ENCODE results near the gene SPPL2A. TPM values are rescaled to one million over a fixed set of nuclear protein-coding genes. Genes with fewer than 3 reads are reported as not detected.

The SPPL2A gene
- total and polyA plus RNA-seq, 10 of the 15 experiments (the other 5 are each of a cell fraction or from before 2014, with no cell fraction given): 11.3 to 83.8 (median 44.0) TPM

DNA sequence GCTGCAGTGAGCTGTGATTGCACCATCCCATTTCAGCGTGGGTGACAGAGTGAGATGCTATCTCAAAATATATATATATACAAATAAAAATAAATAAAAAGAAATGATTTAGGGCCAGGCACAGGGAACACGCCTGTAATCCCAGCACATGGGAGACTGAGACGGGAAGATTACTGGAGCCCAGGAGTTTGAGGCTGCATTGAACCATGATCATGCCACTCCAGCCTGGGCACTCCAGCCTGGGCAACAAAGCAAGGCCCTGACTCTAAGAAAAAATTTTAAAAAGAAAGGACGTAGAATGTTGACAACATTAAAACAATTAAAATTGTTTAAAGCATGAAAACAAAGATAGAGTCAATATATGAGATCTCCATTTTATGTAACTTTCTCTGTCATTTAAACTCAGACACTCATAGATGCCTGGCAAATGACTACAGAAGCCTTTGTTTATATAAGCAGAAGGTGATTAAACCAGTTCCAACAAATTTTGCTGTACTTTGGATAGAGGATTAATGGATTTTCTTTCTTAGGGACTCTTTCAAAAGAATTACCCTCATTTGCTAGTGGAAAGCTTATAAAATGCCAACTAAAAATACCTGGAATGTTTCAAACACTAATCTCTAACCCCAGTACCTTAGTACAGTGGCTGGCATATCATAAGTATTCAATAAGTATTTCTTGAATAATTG lies 68.3 kb downstream of the SPPL2A start:
- Histone ChIP-seq H3K4me2 (ENCODE audit: control insufficient read depth, insufficient read depth) (no peak overlapping the region), H3K27me3 (replicated peaks in 1 of 2; ENCODE audit: control insufficient read depth in 2 of 2, insufficient read depth in 2 of 2, low read length in 1 of 2) (no peaks in the 10 kb centered on the region), H3K9ac (ENCODE audit: control insufficient read depth, insufficient read depth, low read length) (no peak overlapping the region), H3K4me3 (no peak overlapping the region), H3K27ac (ENCODE audit: control insufficient read depth, insufficient read depth) (no peak overlapping the region), H3K4me1 (ENCODE audit: control insufficient read depth, insufficient read depth, low read length) (no peaks in the 10 kb centered on the region), H4K20me1 (ENCODE audit: control insufficient read depth, insufficient read depth) (no peaks in the 10 kb centered on the region), H3K79me2 (ENCODE audit: control insufficient read depth, insufficient read depth, low read length) (no peaks in the 10 kb centered on the region), H3K36me3 (ENCODE audit: control insufficient read depth in 2 of 2, insufficient read depth in 2 of 2, low read length in 1 of 2) (no peaks in the 10 kb centered on the region; a peak in 1 of 4 replicates), H2AFZ (ENCODE audit: control insufficient read depth, low read depth, low read length) (no peak overlapping the region), H3K9me3 (replicated peaks; ENCODE audit: control insufficient read depth, insufficient read depth, low read length) (no peaks in the 10 kb centered on the region)
- in situ Hi-C loops (cut with MboI) (no loop called here), intact Hi-C loops (cut with micrococcal nuclease; ENCODE audit: unreplicated experiment) (no loop called here)
- no TSS peak for BruUV-seq (replicated peaks)
- TF ChIP-seq ZNF207 (IDR thresholded peaks at IDR 0.05; ENCODE audit: borderline replicate concordance) (no peak), STAT1 (conservative IDR thresholded peaks at IDR 0.05) (no peak), BCL11A (IDR thresholded peaks at IDR 0.05; ENCODE audit: low read depth, low read length) (no peak), MXI1 (IDR thresholded peaks at IDR 0.05; ENCODE audit: low read depth, low read length) (no peak), KLF5 (IDR thresholded peaks at IDR 0.05; ENCODE audit: partially characterized antibody) (no peak), KDM1A (IDR thresholded peaks at IDR 0.05; ENCODE audit: borderline replicate concordance) (no peak), SMAD5 (IDR thresholded peaks at IDR 0.05; ENCODE audit: low read depth) (no peak), SIX5 (IDR thresholded peaks at IDR 0.05; ENCODE audit: low read depth, low read length, severe bottlenecking) (no peak), POU2F2 (IDR thresholded peaks at IDR 0.05; ENCODE audit: borderline replicate concordance, low read depth, low read length) (no peak), POLR2A (IDR thresholded peaks at IDR 0.05; ENCODE audit: low read depth, low read length) (no peak)
- TF ChIP-seq, protein P1, sequence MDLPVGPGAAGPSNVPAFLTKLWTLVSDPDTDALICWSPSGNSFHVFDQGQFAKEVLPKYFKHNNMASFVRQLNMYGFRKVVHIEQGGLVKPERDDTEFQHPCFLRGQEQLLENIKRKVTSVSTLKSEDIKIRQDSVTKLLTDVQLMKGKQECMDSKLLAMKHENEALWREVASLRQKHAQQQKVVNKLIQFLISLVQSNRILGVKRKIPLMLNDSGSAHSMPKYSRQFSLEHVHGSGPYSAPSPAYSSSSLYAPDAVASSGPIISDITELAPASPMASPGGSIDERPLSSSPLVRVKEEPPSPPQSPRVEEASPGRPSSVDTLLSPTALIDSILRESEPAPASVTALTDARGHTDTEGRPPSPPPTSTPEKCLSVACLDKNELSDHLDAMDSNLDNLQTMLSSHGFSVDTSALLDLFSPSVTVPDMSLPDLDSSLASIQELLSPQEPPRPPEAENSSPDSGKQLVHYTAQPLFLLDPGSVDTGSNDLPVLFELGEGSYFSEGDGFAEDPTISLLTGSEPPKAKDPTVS (IDR thresholded peaks at IDR 0.05; ENCODE audit: low read depth, low read length): no peak
- TF ChIP-seq, protein P2, sequence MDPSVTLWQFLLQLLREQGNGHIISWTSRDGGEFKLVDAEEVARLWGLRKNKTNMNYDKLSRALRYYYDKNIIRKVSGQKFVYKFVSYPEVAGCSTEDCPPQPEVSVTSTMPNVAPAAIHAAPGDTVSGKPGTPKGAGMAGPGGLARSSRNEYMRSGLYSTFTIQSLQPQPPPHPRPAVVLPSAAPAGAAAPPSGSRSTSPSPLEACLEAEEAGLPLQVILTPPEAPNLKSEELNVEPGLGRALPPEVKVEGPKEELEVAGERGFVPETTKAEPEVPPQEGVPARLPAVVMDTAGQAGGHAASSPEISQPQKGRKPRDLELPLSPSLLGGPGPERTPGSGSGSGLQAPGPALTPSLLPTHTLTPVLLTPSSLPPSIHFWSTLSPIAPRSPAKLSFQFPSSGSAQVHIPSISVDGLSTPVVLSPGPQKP (IDR thresholded peaks at IDR 0.05; ENCODE audit: low read depth, low read length): no peak
- TF ChIP-seq, protein P3, sequence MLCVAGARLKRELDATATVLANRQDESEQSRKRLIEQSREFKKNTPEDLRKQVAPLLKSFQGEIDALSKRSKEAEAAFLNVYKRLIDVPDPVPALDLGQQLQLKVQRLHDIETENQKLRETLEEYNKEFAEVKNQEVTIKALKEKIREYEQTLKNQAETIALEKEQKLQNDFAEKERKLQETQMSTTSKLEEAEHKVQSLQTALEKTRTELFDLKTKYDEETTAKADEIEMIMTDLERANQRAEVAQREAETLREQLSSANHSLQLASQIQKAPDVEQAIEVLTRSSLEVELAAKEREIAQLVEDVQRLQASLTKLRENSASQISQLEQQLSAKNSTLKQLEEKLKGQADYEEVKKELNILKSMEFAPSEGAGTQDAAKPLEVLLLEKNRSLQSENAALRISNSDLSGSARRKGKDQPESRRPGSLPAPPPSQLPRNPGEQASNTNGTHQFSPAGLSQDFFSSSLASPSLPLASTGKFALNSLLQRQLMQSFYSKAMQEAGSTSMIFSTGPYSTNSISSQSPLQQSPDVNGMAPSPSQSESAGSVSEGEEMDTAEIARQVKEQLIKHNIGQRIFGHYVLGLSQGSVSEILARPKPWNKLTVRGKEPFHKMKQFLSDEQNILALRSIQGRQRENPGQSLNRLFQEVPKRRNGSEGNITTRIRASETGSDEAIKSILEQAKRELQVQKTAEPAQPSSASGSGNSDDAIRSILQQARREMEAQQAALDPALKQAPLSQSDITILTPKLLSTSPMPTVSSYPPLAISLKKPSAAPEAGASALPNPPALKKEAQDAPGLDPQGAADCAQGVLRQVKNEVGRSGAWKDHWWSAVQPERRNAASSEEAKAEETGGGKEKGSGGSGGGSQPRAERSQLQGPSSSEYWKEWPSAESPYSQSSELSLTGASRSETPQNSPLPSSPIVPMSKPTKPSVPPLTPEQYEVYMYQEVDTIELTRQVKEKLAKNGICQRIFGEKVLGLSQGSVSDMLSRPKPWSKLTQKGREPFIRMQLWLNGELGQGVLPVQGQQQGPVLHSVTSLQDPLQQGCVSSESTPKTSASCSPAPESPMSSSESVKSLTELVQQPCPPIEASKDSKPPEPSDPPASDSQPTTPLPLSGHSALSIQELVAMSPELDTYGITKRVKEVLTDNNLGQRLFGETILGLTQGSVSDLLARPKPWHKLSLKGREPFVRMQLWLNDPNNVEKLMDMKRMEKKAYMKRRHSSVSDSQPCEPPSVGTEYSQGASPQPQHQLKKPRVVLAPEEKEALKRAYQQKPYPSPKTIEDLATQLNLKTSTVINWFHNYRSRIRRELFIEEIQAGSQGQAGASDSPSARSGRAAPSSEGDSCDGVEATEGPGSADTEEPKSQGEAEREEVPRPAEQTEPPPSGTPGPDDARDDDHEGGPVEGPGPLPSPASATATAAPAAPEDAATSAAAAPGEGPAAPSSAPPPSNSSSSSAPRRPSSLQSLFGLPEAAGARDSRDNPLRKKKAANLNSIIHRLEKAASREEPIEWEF (IDR thresholded peaks at IDR 0.05; ENCODE audit: insufficient replicate concordance, low read depth, low read length): no peak
- no peak for FAIRE-seq
- CTCF ChIA-PET: no interaction called here
- POLR2A ChIA-PET: no interaction called here
- SMC1A ChIA-PET (ENCODE audit: uncharacterized antibody, unreplicated experiment): interaction anchor here (0.6 kb wide), 1 partner anchor 270 kb away, joined by 3 read pairs; no protein-coding TSS in a partner anchor
- ATAC-seq: no peak
- DNase-seq (ENCODE audit: low read depth, low spot score): no peak
- RAD21 ChIA-PET (ENCODE audit: unreplicated experiment): no interaction called here
- 99% methylated on average over 4 of the region's 4 CpGs for whole genome bisulfite sequencing (ENCODE audit: insufficient coverage, insufficient replicate concordance, low lambda C conversion rate, missing lambda C conversion rate)

Measured in GM12878 (cell line).